ENCODE results near the gene WWTR1. TPM values are rescaled to one million over a fixed set of nuclear protein-coding genes. Genes with fewer than 3 reads are reported as not detected.

Gene WWTR1
- total and polyA plus RNA-seq, 2 of the 8 experiments (the other 6 are each of a cell fraction or from before 2014, with no cell fraction given), result 15.7 to 18.6 TPM

DNA sequence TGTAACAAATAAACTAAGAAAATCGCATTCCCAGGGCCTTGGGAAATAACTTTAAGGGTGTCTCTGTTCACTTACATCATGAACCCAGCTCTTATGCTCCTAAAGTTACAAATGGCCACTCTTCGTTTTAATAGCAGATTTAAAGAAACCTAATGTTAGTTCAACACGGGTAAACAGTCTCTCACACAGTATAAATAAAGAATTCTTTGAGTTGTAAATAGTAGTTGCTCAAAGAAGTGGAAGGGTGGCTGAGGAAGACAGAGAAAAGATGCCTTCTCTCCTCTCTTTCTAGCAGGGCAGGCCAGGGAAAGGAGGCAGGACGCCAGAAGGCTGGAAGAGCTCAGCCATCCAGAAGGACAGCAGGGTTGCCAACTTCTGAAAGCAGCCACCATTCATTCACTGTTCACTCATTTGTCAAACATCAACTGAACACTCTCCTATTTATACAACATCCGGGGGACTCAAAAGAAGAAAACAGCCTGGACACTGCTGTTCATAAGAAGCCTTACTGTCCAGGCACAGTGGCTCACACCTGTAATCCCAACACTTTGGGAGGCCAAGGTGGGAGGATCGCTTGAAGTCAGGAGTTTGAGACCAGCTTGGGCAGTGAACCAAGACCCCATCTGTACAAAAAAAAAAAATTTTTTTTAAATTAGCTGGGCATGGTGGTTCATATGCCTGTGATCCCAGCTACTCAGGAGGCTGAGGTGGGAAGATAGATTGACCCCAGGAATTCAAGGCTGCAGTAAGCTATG, 47.3 kb downstream of the WWTR1 start (continued):
- TF ChIP-seq NANOG (IDR thresholded peaks at IDR 0.05; ENCODE audit: insufficient read depth, low read depth, low read length, poor library complexity, severe bottlenecking) (no peak), RBBP5 (IDR thresholded peaks at IDR 0.05; ENCODE audit: borderline replicate concordance, low read depth, low read length) (no peak), CBX5 (IDR thresholded peaks at IDR 0.05; ENCODE audit: low read depth, low read length) (no peak), BRCA1 (IDR thresholded peaks at IDR 0.05; ENCODE audit: low read depth, low read length) (no peak)
